Ovary (tissue), 9 donors: Measurements from ENCODE around the gene CRB1. TPM values are rescaled to one million over a fixed set of nuclear protein-coding genes. Genes with fewer than 3 reads are reported as not detected.

Experiments used
- DNase-seq, 5 donors: peaks; one replicate each; pipeline ENCODE4 v3.0.0-alpha.2; 2019 to 2020
- H3K27ac ChIP-seq, 2 donors: fragments of 200-600 bp; one replicate each; pipeline versions ENCODE4 v1.5.1 to v1.8.0; 2019 to 2022
- H3K27me3 ChIP-seq: fragments of 200-600 bp; one replicate; pipeline ENCODE4 v1.8.0; 2022
- H3K36me3 ChIP-seq: fragments of 200-600 bp; sonication (generic); one replicate; pipeline ENCODE4 v1.5.1; 2019
- H3K4me1 ChIP-seq: one replicate; pipeline ENCODE4 v1.8.1; 2013; ENCODE audit warnings: mild to moderate bottlenecking, moderate library complexity; ENCODE audit not compliant: insufficient read depth
- H3K4me3 ChIP-seq: fragments of 200-600 bp; sonication (generic); one replicate; pipeline ENCODE4 v1.5.1; 2017
- H3K9me3 ChIP-seq, 2 donors: fragments of 200-600 bp in 1 of 2; sonication (generic) in 1 of 2; one replicate each; pipeline versions ENCODE4 v1.5.1 to v1.8.1; 2013 to 2019; ENCODE audit warnings: mild to moderate bottlenecking in 1 of 2, moderate library complexity in 1 of 2
- CTCF ChIP-seq, 3 donors: fragments of 450-650 bp in 2 of 3; fragments of 200-600 bp in 1 of 3; IDR thresholded peaks; one replicate each; pipeline versions ENCODE4 v1.5.1 to v1.8.0; 2016 to 2022; ENCODE audit warnings: antibody characterized with exemption in 3 of 3, mild to moderate bottlenecking in 1 of 3
- EP300 ChIP-seq: sonication (generic); formaldehyde crosslinking; IDR thresholded peaks from one replicate; pipeline ENCODE4 v1.6.1; 2017; ENCODE audit warnings: antibody characterized with exemption
- POLR2A ChIP-seq: fragments of 450-650 bp; IDR thresholded peaks from one replicate; pipeline ENCODE4 v1.6.1; 2017; ENCODE audit warnings: antibody characterized with exemption, mild to moderate bottlenecking, moderate library complexity
- WGBS, 3 donors: extraction: QIAGEN DNeasy Blood & Tissue Kit in 1 of 3; methylation state at CpG; one replicate each; pipeline versions ENCODE4 v1.1.5 to v1.1.7; 2013 to 2017; 5-methylcytosine and 5-hydroxymethylcytosine counted together
- intact Hi-C, 4 donors: fragments of 100-400 bp; cut with DNase I; formaldehyde crosslinking; loops; one replicate each; pipeline versions ENCODE4 v1.11.0 to v1.15.1; 2022 to 2023
- polyA plus RNA-seq, 2 donors: library from polyadenylated mRNA; stranded (reverse); fragments of 200-250 nt in 1 of 2; fragments of 350-450 nt in 1 of 2; fragmentation: Illumina TruSeq in 1 of 2; extraction: RNeasy Lipid Tissue Mini Kit (QIAGEN cat#74804) in 1 of 2; gene quantifications; one replicate each; pipeline ENCODE4 v1.2.3, GENCODE V29; 2013 to 2014
- total RNA-seq, 7 donors: library from RNA; depleted of rRNA in 2 of 7; stranded (reverse); fragments of >200 nt in 2 of 7; fragmentation: NEBNext Ultra II Directional in 3 of 7; extraction: Animal tissue kit (Norgen Biotek cat#: 25700) in 3 of 7; gene quantifications; one replicate each; pipeline versions ENCODE4 v1.1.0 to v1.2.4, GENCODE V29; 2016 to 2023
- donor health status: DM: no; HTN: no; CAD: no; lungs with moderate emphysema.
- donor health status: DM: no; HTN: no; CAD: no.
- donor health status: Bipolar disorder and iron deficiency.
- donor health status: DM: yes; HTN: yes; CAD: no.
- donor health status: DM: no; HTN: no; CAD: no.
- donor health status: DM: yes; HTN: yes; CAD: no.

CRB1 gene
- total and polyA plus RNA-seq, 9 donors = 0.60 to 4.0 (median 1.1) TPM

GRCh38 chr1:197437601-197438000, 169.5 kb downstream of the CRB1 start:
- intact Hi-C loops = no loop called here
- TF ChIP-seq POLR2A (no peak), EP300 (no peak), CTCF (IDR thresholded peaks at IDR 0.05) (no peak)
- H3K4me1 ChIP-seq = peaks cover 2% of the 10 kb centered on the region
- no peaks in the 10 kb centered on the region for H3K9me3 ChIP-seq
- H3K36me3 ChIP-seq = no peaks in the 10 kb centered on the region
- 96 to 100% (median 97%) methylated on average over 3 of the region's 3 CpGs for WGBS, 3 donors
- H3K27ac ChIP-seq = no peak overlapping the region
- no peaks in the 10 kb centered on the region for H3K27me3 ChIP-seq
- no peak overlapping the region for H3K4me3 ChIP-seq
- DNase-seq = no peak

GRCh38 chr1:197438010-197438790, 170.1 kb downstream of the CRB1 start:
- peaks cover 2% of the 10 kb centered on the region for H3K4me1 ChIP-seq

GRCh38 chr1:197439708-197440280, 171.7 kb downstream of the CRB1 start:
- Histone ChIP-seq H3K9me3 (no peaks in the 10 kb centered on the region), H3K27me3 (no peaks in the 10 kb centered on the region), H3K36me3 (no peaks in the 10 kb centered on the region), H3K4me3 (no peak overlapping the region), H3K4me1 (peaks cover 3% of the 10 kb centered on the region), H3K27ac (no peak overlapping the region)
- no peak for DNase-seq
- intact Hi-C loops = no loop called here
- WGBS, 3 donors = 84 to 87% (median 84%) methylated on average over 4 of the region's 4 CpGs
- TF ChIP-seq EP300 = no peak
- no peak for TF ChIP-seq POLR2A
- TF ChIP-seq CTCF (IDR thresholded peaks at IDR 0.05) = no peak

More at GRCh38 chr1:197438010-197438790, 170.1 kb downstream of the CRB1 start:
- WGBS, 3 donors = 22 to 38% (median 34%) methylated on average over 3 of the region's 3 CpGs
- no peak for DNase-seq
- TF ChIP-seq POLR2A = no peak
- no peak for TF ChIP-seq CTCF (IDR thresholded peaks at IDR 0.05)
- TF ChIP-seq EP300 = no peak
- Histone ChIP-seq H3K27ac (no peak overlapping the region), H3K36me3 (no peaks in the 10 kb centered on the region), H3K4me3 (no peak overlapping the region), H3K9me3 (no peaks in the 10 kb centered on the region), H3K27me3 (no peaks in the 10 kb centered on the region)
- intact Hi-C loops = no loop called here

GRCh38 chr1:197440715-197441114, 172.7 kb downstream of the CRB1 start:
- Histone ChIP-seq H3K4me3 (no peak overlapping the region), H3K9me3 (no peaks in the 10 kb centered on the region), H3K36me3 (no peaks in the 10 kb centered on the region), H3K27ac (no peak overlapping the region), H3K4me1 (peaks cover 4% of the 10 kb centered on the region), H3K27me3 (no peaks in the 10 kb centered on the region)
- 3 to 9% (median 4%) methylated on average over 2 of the region's 2 CpGs for WGBS, 3 donors
- TF ChIP-seq POLR2A = no peak
- no peak for TF ChIP-seq CTCF (IDR thresholded peaks at IDR 0.05)
- TF ChIP-seq EP300 = no peak
- intact Hi-C loops = no loop called here
- no peak for DNase-seq
